OCI-LY1 (cell line): ENCODE data around the gene CFAP58.

ENCODE experiments used
- H2AFZ ChIP-seq: fragments of 200-600 bp; sonication (generic), shearing (Covaris generic); 2 replicates; pipeline ENCODE4 v1.6.0; 2014; ENCODE audit warnings: antibody characterized with exemption, mild to moderate bottlenecking, low read length
- H3F3A ChIP-seq: fragments of 200-600 bp; sonication (generic), shearing (Covaris generic); 2 replicates; pipeline ENCODE4 v1.6.0; 2014; ENCODE audit warnings: mild to moderate bottlenecking, antibody characterized with exemption, low read length, moderate library complexity; ENCODE audit not compliant: insufficient read depth
- H3K27ac ChIP-seq: fragments of 200-600 bp; sonication (generic); 2 replicates; pipeline ENCODE4 v1.5.1; 2014; ENCODE audit warnings: low read length, mixed run types, mild to moderate bottlenecking, low read depth; ENCODE audit not compliant: poor library complexity, severe bottlenecking
- H3K27me3 ChIP-seq: fragments of 200-600 bp; sonication (generic); 2 replicates; pipeline ENCODE4 v1.6.0; 2014; ENCODE audit warnings: antibody characterized with exemption, mild to moderate bottlenecking, low read length, moderate library complexity; ENCODE audit not compliant: insufficient read depth
- H3K36me3 ChIP-seq: fragments of 200-600 bp; sonication (generic); 2 replicates; pipeline ENCODE4 v1.6.1; 2014; ENCODE audit warnings: mild to moderate bottlenecking, antibody characterized with exemption, low read length, moderate library complexity, mixed read lengths; ENCODE audit not compliant: insufficient read depth
- H3K4me1 ChIP-seq: fragments of 200-600 bp; sonication (generic); 2 replicates; pipeline ENCODE4 v1.5.1; 2014; ENCODE audit warnings: mild to moderate bottlenecking, low read length, moderate library complexity; ENCODE audit not compliant: insufficient read depth, severe bottlenecking
- H3K4me2 ChIP-seq: fragments of 200-600 bp; sonication (generic), shearing (Covaris generic); 2 replicates; pipeline ENCODE4 v1.6.1; 2014; ENCODE audit warnings: low read length
- H3K4me3 ChIP-seq: fragments of 200-600 bp; sonication (generic); 2 replicates; pipeline ENCODE4 v1.5.1; 2014; ENCODE audit warnings: low read length, low read depth, mild to moderate bottlenecking, mixed read lengths; ENCODE audit not compliant: poor library complexity, severe bottlenecking
- H3K79me2 ChIP-seq: fragments of 200-600 bp; shearing (Covaris generic); 2 replicates; pipeline ENCODE4 v1.6.1; 2016; ENCODE audit warnings: mixed run types, low read length, mixed read lengths; ENCODE audit not compliant: insufficient read depth
- H3K9ac ChIP-seq: fragments of 200-600 bp; sonication (generic), shearing (Covaris generic); 2 replicates; pipeline ENCODE4 v1.6.1; 2014; ENCODE audit warnings: mild to moderate bottlenecking, low read length, mixed read lengths
- H3K9me2 ChIP-seq: fragments of 200-600 bp; sonication (generic), shearing (Covaris generic); 2 replicates; pipeline ENCODE4 v1.6.1; 2014; ENCODE audit warnings: low read depth, mild to moderate bottlenecking, low read length, mixed read lengths
- H3K9me3 ChIP-seq: fragments of 200-600 bp; shearing (Covaris generic); 2 replicates; pipeline ENCODE4 v1.6.1; 2014; ENCODE audit warnings: low read length, mixed read lengths
- H4K20me1 ChIP-seq: fragments of 200-600 bp; sonication (generic), shearing (Covaris generic); 2 replicates; pipeline ENCODE4 v1.6.0; 2016; ENCODE audit warnings: mild to moderate bottlenecking, low read length; ENCODE audit not compliant: insufficient read depth
- EZH2 ChIP-seq: fragments of 200-600 bp; sonication (generic), shearing (Covaris generic); IDR thresholded peaks from 2 replicates; pipeline ENCODE4 v1.8.0; 2017; ENCODE audit warnings: borderline replicate concordance, mixed run types, mild to moderate bottlenecking, antibody characterized with exemption, low read length, moderate library complexity, mixed read lengths
- TF ChIP-seq, protein P1 (sequence below): fragments of 200-600 bp; sonication (generic), shearing (Covaris generic); IDR thresholded peaks from 2 replicates; pipeline ENCODE4 v1.5.1; 2017; ENCODE audit warnings: mild to moderate bottlenecking, antibody characterized with exemption, low read length, moderate library complexity, mixed read lengths

CFAP58 gene

GRCh38 chr10:104347295-104348045, 6.2 kb upstream of the CFAP58 start:
- Histone ChIP-seq H4K20me1 (no peaks in the 10 kb centered on the region), H3K9me2 (no peaks in the 10 kb centered on the region), H3K4me3 (no peak overlapping the region), H3K4me1 (peaks cover 13% of the 10 kb centered on the region), H3K79me2 (no peaks in the 10 kb centered on the region), H3K27ac (no peak overlapping the region), H3K4me2 (no peak overlapping the region), H3K36me3 (no peaks in the 10 kb centered on the region), H3K9ac (no peak overlapping the region), H3F3A (no peaks in the 10 kb centered on the region), H3K9me3 (no peaks in the 10 kb centered on the region), H2AFZ (no peak overlapping the region), H3K27me3 (no peaks in the 10 kb centered on the region)
- TF ChIP-seq EZH2, result no peak
- TF ChIP-seq, protein P1, sequence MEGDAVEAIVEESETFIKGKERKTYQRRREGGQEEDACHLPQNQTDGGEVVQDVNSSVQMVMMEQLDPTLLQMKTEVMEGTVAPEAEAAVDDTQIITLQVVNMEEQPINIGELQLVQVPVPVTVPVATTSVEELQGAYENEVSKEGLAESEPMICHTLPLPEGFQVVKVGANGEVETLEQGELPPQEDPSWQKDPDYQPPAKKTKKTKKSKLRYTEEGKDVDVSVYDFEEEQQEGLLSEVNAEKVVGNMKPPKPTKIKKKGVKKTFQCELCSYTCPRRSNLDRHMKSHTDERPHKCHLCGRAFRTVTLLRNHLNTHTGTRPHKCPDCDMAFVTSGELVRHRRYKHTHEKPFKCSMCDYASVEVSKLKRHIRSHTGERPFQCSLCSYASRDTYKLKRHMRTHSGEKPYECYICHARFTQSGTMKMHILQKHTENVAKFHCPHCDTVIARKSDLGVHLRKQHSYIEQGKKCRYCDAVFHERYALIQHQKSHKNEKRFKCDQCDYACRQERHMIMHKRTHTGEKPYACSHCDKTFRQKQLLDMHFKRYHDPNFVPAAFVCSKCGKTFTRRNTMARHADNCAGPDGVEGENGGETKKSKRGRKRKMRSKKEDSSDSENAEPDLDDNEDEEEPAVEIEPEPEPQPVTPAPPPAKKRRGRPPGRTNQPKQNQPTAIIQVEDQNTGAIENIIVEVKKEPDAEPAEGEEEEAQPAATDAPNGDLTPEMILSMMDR, result no peak

- Histone ChIP-seq H3K79me2 (no peaks in the 10 kb centered on the region), H3K4me3 (no peak overlapping the region), H3F3A (no peaks in the 10 kb centered on the region), H3K36me3 (no peaks in the 10 kb centered on the region), H3K27me3 (no peaks in the 10 kb centered on the region), H3K9me2 (no peaks in the 10 kb centered on the region), H3K9ac (no peak overlapping the region), H3K9me3 (no peaks in the 10 kb centered on the region), H3K4me1 (peaks cover 15% of the 10 kb centered on the region), H3K4me2 (no peak overlapping the region), H2AFZ (no peak overlapping the region), H4K20me1 (no peaks in the 10 kb centered on the region), H3K27ac (no peak overlapping the region)
- no peak for TF ChIP-seq EZH2
- TF ChIP-seq, protein P1, result no peak
Observed at GRCh38 chr10:104348601-104349000, 5.0 kb upstream of the CFAP58 start.

DNA sequence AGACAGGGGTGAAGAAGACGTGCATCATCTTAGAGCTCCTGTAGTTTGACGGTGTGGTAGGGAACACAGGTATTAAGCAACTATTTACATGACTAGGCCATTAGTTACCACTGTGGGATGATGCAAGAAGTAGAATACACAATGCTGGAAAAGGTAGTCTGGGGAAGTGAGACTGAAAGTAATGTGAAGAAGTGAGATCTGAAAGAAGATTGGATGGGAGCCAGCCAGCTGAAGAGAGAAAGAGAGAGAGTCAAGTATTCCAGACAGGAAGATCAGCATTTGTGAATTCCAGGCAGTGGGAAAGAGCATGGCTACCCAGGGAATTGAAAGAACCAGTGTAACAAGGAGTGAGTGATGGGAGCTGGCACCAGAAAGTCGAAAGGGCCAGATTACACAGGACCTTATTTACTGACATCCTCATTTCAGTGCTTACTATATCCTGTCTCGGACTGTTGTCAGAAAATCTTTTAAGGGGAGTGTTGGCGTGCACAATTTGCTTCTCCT, 4.0 kb upstream of the CFAP58 start:
- Histone ChIP-seq H2AFZ (no peak overlapping the region), H3K36me3 (no peaks in the 10 kb centered on the region), H3K4me2 (peak overlapping the region; percentile 45; the same call in 1 of the 2 replicates), H3F3A (no peaks in the 10 kb centered on the region), H4K20me1 (no peaks in the 10 kb centered on the region), H3K79me2 (no peaks in the 10 kb centered on the region), H3K9me3 (no peaks in the 10 kb centered on the region), H3K27ac (no peak overlapping the region), H3K9me2 (no peaks in the 10 kb centered on the region), H3K4me3 (no peak overlapping the region), H3K27me3 (no peaks in the 10 kb centered on the region), H3K4me1 (peaks cover 20% of the 10 kb centered on the region), H3K9ac (no peak overlapping the region)
- no peak for TF ChIP-seq EZH2
- TF ChIP-seq, protein P1, result no peak
